ENCODE data around the gene FMN1. TPM values are rescaled to one million over a fixed set of nuclear protein-coding genes. Genes with fewer than 3 reads are reported as not detected.

FMN1 gene
- total RNA-seq, 1 experiment from 2014 or later, result 0.37 TPM

DNA sequence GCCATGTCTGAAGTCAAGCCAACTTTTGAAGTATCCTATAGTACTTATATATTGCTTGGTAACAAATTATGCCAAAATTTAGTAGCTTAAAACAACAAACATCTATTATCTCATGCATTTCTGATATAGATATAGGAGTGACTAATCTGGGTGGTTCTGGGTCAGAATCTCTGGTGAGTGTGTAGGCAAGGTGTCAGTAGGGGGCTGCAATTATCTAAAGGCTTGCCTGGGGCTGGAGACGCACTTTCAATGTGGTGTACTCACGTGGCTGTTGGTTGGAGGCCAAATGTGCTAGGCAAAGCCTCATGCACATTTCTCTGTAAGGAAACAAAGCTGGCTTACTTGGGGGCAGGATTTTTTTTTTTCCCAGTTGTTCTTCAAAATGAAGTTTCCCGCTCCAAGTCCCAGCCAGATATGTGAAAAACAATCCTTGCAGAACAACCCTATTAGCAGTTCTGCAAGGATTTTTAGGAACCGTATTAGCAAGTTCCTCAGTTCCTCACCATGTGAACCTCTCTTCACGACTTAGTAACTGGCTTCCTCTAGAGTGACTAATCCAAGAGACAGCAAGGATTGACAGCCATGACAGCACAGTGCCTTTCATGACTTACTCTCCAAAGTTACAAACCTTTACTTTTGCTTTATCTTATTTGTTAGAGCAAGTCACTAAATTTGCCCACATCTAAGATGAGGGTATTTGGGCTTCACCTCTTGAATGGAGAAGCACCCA lies 450.9 kb downstream of the FMN1 start:
- Histone ChIP-seq H3K4me3 (ENCODE audit: low read depth, low read length, poor library complexity, severe bottlenecking) (no peak overlapping the region), H3K27ac (ENCODE audit: low read depth, low read length, poor library complexity, severe bottlenecking) (no peak overlapping the region), H3K36me3 (ENCODE audit: insufficient read depth, low read length, poor library complexity, severe bottlenecking) (no peaks in the 10 kb centered on the region), H3K9me3 (ENCODE audit: low read depth, low read length, poor library complexity, severe bottlenecking) (no peaks in the 10 kb centered on the region), H3K27me3 (replicated peaks; ENCODE audit: insufficient read depth, low read depth, low read length, poor library complexity) (no peaks in the 10 kb centered on the region), H3K4me1 (ENCODE audit: insufficient read depth, low read length, poor library complexity, severe bottlenecking) (no peaks in the 10 kb centered on the region)
- ChIA-PET POLR2A (ENCODE audit: low non-redundant PET) (no interaction called here), CTCF (no interaction called here)
- intact Hi-C loops (cut with micrococcal nuclease; ENCODE audit: unreplicated experiment), result no loop called here
- no TSS peak for BruUV-seq (replicated peaks)
- peak; percentile 11 for DNase-seq (ENCODE audit: low spot score)
- TF ChIP-seq CTCF (conservative IDR thresholded peaks at IDR 0.05; ENCODE audit: low read depth, low read length) (no peak), EZH2 (IDR thresholded peaks at IDR 0.05; ENCODE audit: borderline replicate concordance, low read depth, low read length, poor library complexity, severe bottlenecking) (no peak)

GRCh38 chr15:32739522-32740063 lies 454.9 kb downstream of the FMN1 start:
- intact Hi-C loops (cut with micrococcal nuclease; ENCODE audit: unreplicated experiment), result loop anchor here (10.0 kb wide), 1 partner anchor 55 kb away; no protein-coding TSS in a partner anchor
- H3K27ac ChIP-seq (ENCODE audit: low read depth, low read length, poor library complexity, severe bottlenecking), result no peak overlapping the region
- H3K4me1 ChIP-seq (ENCODE audit: insufficient read depth, low read length, poor library complexity, severe bottlenecking), result no peaks in the 10 kb centered on the region
- ChIA-PET POLR2A (ENCODE audit: low non-redundant PET) (no interaction called here), CTCF (no interaction called here)
- DNase-seq (ENCODE audit: low spot score), result no peak
- no peak overlapping the region for H3K4me3 ChIP-seq (ENCODE audit: low read depth, low read length, poor library complexity, severe bottlenecking)
- H3K9me3 ChIP-seq (ENCODE audit: low read depth, low read length, poor library complexity, severe bottlenecking), result no peaks in the 10 kb centered on the region
- no TSS peak for BruUV-seq (replicated peaks)
- H3K27me3 ChIP-seq (replicated peaks; ENCODE audit: insufficient read depth, low read depth, low read length, poor library complexity), result peaks cover 4% of the 10 kb centered on the region
- TF ChIP-seq CTCF (conservative IDR thresholded peaks at IDR 0.05; ENCODE audit: low read depth, low read length), result no peak
- TF ChIP-seq EZH2 (IDR thresholded peaks at IDR 0.05; ENCODE audit: borderline replicate concordance, low read depth, low read length, poor library complexity, severe bottlenecking), result no peak
- H3K36me3 ChIP-seq (ENCODE audit: insufficient read depth, low read length, poor library complexity, severe bottlenecking), result no peaks in the 10 kb centered on the region

DNA sequence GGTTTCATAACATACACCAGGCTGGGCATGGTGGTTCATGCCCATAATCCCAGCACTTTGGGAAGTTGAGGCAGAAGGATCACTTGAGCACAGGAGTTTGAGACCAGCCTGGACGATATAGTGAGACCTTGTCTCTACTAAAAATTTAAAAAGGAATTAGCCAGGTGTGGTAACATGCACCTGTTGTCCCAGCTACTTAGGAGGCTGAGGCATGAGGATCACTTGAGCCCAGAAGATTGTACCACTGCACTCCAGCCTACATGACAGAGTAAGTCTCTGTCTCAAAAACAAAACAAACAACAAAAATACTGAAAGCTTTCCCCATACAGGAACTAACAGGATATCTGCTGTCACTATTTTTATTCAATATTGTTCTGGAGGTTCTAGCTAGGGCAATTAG lies 455.8 kb downstream of the FMN1 start:
- Histone ChIP-seq H3K36me3 (ENCODE audit: insufficient read depth, low read length, poor library complexity, severe bottlenecking) (no peaks in the 10 kb centered on the region), H3K27ac (ENCODE audit: low read depth, low read length, poor library complexity, severe bottlenecking) (no peak overlapping the region), H3K4me1 (ENCODE audit: insufficient read depth, low read length, poor library complexity, severe bottlenecking) (no peaks in the 10 kb centered on the region), H3K9me3 (ENCODE audit: low read depth, low read length, poor library complexity, severe bottlenecking) (no peaks in the 10 kb centered on the region), H3K27me3 (replicated peaks; ENCODE audit: insufficient read depth, low read depth, low read length, poor library complexity) (peaks cover 8% of the 10 kb centered on the region), H3K4me3 (ENCODE audit: low read depth, low read length, poor library complexity, severe bottlenecking) (no peak overlapping the region)
- CTCF ChIA-PET, result no interaction called here
- TF ChIP-seq CTCF (conservative IDR thresholded peaks at IDR 0.05; ENCODE audit: low read depth, low read length), result no peak
- TF ChIP-seq EZH2 (IDR thresholded peaks at IDR 0.05; ENCODE audit: borderline replicate concordance, low read depth, low read length, poor library complexity, severe bottlenecking), result no peak
- POLR2A ChIA-PET (ENCODE audit: low non-redundant PET), result no interaction called here
- DNase-seq (ENCODE audit: low spot score), result no peak
- BruUV-seq (replicated peaks), result no TSS peak
- intact Hi-C loops (cut with micrococcal nuclease; ENCODE audit: unreplicated experiment), result loop anchor here (10.0 kb wide), 1 partner anchor 56 kb away; no protein-coding TSS in a partner anchor

Data from A673 (cell line).